Right lobe of liver (tissue), 4 donors: ENCODE results near the gene TRDMT1.

ENCODE experiments used
- POLR2A ChIP-seq: fragments of 450-650 bp; IDR thresholded peaks from one replicate; pipeline ENCODE4 v1.6.1; 2017; ENCODE audit warnings: antibody characterized with exemption, mild to moderate bottlenecking
- TF ChIP-seq, protein P1 (sequence below), 4 donors: fragments of 200-600 bp in 3 of 4; fragments of 450-650 bp in 1 of 4; IDR thresholded peaks; one replicate each; pipeline versions ENCODE4 v1.5.1 to v1.8.0; 2016 to 2022; ENCODE audit warnings: antibody characterized with exemption in 4 of 4, mild to moderate bottlenecking in 2 of 4
- donor health status: DM: no; HTN: no; CAD: no.
- donor health status: DM: no; HTN: no; CAD: no.
- donor health status: DM: no; HTN: yes; CAD: no.

DNA sequence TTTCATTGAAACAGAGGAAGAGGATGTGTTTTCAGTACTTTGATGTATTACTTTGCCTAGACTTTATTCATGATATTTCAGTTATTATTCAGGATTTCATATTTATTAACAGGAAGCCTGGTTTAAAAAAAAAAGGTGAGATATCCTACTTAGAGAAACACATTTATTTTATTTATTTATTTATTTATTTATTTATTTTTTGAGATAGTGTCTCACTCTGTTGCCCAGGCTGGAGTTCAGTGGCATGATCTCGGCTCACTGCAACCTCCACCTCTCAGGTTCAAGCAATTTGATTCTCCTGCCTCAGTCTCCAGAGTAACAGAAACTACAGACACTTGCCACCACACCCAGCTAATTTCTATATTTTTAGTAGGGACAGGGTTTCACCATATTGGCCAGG lies 24.5 kb downstream of the TRDMT1 start:
- TF ChIP-seq, protein P1, sequence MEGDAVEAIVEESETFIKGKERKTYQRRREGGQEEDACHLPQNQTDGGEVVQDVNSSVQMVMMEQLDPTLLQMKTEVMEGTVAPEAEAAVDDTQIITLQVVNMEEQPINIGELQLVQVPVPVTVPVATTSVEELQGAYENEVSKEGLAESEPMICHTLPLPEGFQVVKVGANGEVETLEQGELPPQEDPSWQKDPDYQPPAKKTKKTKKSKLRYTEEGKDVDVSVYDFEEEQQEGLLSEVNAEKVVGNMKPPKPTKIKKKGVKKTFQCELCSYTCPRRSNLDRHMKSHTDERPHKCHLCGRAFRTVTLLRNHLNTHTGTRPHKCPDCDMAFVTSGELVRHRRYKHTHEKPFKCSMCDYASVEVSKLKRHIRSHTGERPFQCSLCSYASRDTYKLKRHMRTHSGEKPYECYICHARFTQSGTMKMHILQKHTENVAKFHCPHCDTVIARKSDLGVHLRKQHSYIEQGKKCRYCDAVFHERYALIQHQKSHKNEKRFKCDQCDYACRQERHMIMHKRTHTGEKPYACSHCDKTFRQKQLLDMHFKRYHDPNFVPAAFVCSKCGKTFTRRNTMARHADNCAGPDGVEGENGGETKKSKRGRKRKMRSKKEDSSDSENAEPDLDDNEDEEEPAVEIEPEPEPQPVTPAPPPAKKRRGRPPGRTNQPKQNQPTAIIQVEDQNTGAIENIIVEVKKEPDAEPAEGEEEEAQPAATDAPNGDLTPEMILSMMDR (IDR thresholded peaks at IDR 0.05), result no peak
- TF ChIP-seq POLR2A, result no peak
